Neural progenitor cell (in vitro differentiated cells): Measurements from ENCODE around the gene RPS27L.

Source experiments
- CTCF ChIP-seq: fragments of 200-600 bp; sonication (generic); IDR thresholded peaks from 2 replicates; pipeline ENCODE4 v1.5.1; 2017; ENCODE audit warnings: antibody characterized with exemption, mild to moderate bottlenecking
- EZH2 ChIP-seq: fragments of 200-600 bp; sonication (generic); IDR thresholded peaks from 2 replicates; pipeline ENCODE4 v1.6.1; 2017; ENCODE audit warnings: antibody characterized with exemption, mild to moderate bottlenecking, moderate library complexity
- EZH2phosphoT487 ChIP-seq: fragments of 200-600 bp; sonication (generic); IDR thresholded peaks from 2 replicates; pipeline ENCODE4 v1.6.1; 2017; ENCODE audit warnings: antibody characterized with exemption

DNA sequence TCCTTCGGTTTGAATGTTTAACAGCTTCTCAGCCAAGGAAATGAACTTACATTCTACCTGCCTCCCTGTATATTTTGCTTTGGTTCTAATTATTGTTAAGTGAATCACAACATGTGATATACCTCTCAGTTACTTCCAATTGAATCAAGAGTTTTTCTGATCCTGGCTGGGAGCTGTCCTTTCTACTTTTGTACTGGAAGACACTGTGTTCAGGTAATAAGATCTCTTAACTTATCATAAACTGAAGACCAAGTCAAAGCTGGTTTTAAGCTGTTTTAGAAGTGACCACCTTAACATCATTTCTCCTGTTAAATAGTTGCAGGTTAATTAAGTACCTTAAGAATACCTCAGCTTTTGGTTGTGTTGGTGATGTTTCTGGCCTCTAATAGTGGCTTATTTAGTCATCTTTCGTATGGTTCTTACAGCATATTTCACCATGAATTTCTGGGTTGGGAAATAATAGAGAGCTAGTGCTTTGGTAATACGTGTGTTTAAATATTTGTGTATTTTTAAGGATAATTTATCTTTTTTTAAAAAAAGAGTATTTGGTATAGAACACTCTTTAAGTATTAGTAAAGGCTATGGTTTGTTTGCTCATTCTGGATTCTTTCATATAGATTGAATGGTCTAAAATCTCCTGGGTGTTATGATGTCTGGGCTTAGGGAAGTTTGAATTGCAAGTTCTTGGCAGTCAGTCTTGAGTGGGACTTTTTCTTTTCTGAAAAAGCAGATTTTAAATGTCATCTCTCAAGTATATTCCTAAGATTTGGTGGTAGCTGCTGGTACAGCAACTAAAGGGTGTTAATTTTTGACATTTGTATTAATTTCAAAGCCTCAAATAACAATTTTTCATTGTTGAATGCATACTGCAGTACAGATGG, 33.7 kb upstream of the RPS27L start:
- TF ChIP-seq EZH2 (no peak), CTCF (no peak), EZH2phosphoT487 (no peak)
